ENCODE data around the gene SYTL2. TPM values are rescaled to one million over a fixed set of nuclear protein-coding genes. Genes with fewer than 3 reads are reported as not detected.

The SYTL2 gene
- total RNA-seq, 1 experiment from 2014 or later, result 5.2 TPM

- Histone ChIP-seq H3K23me2 (ENCODE audit: insufficient read length, low read depth, low read length, poor library complexity, severe bottlenecking) (no peaks in the 10 kb centered on the region), H3K4ac (ENCODE audit: low read depth, low read length) (no peak overlapping the region)
- WGBS (ENCODE audit: extremely low coverage, insufficient read length, low lambda C conversion rate), result no CpG with 5 or more reads among the region's 2 CpGs
Observed at GRCh38 chr11:85766721-85767161, 44.2 kb downstream of the SYTL2 start.

More at GRCh38 chr11:85766721-85767161, 44.2 kb downstream of the SYTL2 start:
- Histone ChIP-seq H3K23ac (ENCODE audit: insufficient read length, low read depth, low read length) (no peak overlapping the region), H4K20me1 (ENCODE audit: control insufficient read depth, insufficient read depth, insufficient read length) (no peaks in the 10 kb centered on the region), H3T11ph (ENCODE audit: low read length) (no peak overlapping the region), H3K56ac (ENCODE audit: insufficient read length, low read depth, low read length) (no peak overlapping the region), H3K27me3 (ENCODE audit: insufficient read depth, low read length) (no peaks in the 10 kb centered on the region), H3K79me1 (ENCODE audit: insufficient read depth, low read depth, low read length, poor library complexity, severe bottlenecking) (no peaks in the 10 kb centered on the region), H3K9me3 (ENCODE audit: control insufficient read depth, low read depth, low read length) (no peaks in the 10 kb centered on the region), H3K18ac (ENCODE audit: insufficient read length, low read depth, low read length) (no peak overlapping the region), H2BK15ac (ENCODE audit: low read depth, low read length) (no peak overlapping the region), H4K5ac (ENCODE audit: insufficient read length, low read depth, low read length) (no peak overlapping the region), H3K4me2 (ENCODE audit: insufficient read depth, insufficient read length, low read length) (no peak overlapping the region), H2BK5ac (ENCODE audit: insufficient read length, low read length) (no peak overlapping the region), H4K91ac (ENCODE audit: insufficient read length, low read depth, low read length) (no peak overlapping the region), H3K27ac (ENCODE audit: insufficient read length, low read depth, low read length) (no peak overlapping the region), H3K9ac (ENCODE audit: extremely low read depth, insufficient read length, low read length) (no peak overlapping the region), H3K4me1 (ENCODE audit: insufficient read depth, low read length) (peaks cover 4% of the 10 kb centered on the region; the same call in 1 of the 2 replicates), H2BK12ac (ENCODE audit: insufficient read length, low read depth, low read length) (no peak overlapping the region), H2AK5ac (ENCODE audit: insufficient read length, low read length) (no peak overlapping the region), H3K14ac (ENCODE audit: insufficient read depth, low read length) (no peak overlapping the region), H4K8ac (replicated peaks; ENCODE audit: insufficient read length, low read depth, low read length) (no peak overlapping the region), H2BK120ac (ENCODE audit: low read depth, low read length, poor library complexity, severe bottlenecking) (no peak overlapping the region), H2BK20ac (ENCODE audit: low read depth, low read length, poor library complexity, severe bottlenecking) (no peak overlapping the region), H3K79me2 (ENCODE audit: insufficient read depth, low read length) (no peaks in the 10 kb centered on the region), H2AFZ (ENCODE audit: low read length) (no peak overlapping the region)
- Mint-ChIP-seq H3K27me3 (ENCODE audit: low read depth) (no peaks in the 10 kb centered on the region), H3K36me3 (ENCODE audit: insufficient read depth in 1 of 3, low read depth in 3 of 3) (peaks cover 0 to 7% (median 0%) of the 10 kb centered on the region in 3 experiments; a peak in 3 of 7 replicates), H3K4me1 (peaks cover 0 to 2% of the 10 kb centered on the region in 2 experiments; a peak in 1 of 4 replicates), H3K4me3 (no peak overlapping the region), H3K27ac (no peak overlapping the region), H3K9me3 (peaks cover 0 to 8% of the 10 kb centered on the region in 2 experiments; a peak in 2 of 5 replicates)
- DNase-seq, result no peak
- TF ChIP-seq CTCF (conservative IDR thresholded peaks at IDR 0.05), result no peak
